GM12878 (cell line): ENCODE results near the gene CLDN4. TPM values are rescaled to one million over a fixed set of nuclear protein-coding genes. Genes with fewer than 3 reads are reported as not detected.

Experiments used
- ATAC-seq: fragments of 200-7000 bp; cut with Tn5 transposase; 3 replicates; pipeline ENCODE4 v1.9.1; 2020; ENCODE audit warnings: mild to moderate bottlenecking, moderate library complexity
- BruUV-seq: library from RNA; stranded (reverse); fragments of 400-500 nt; replicated peaks from 2 replicates; lab custom pipeline; 2021; lab: Mats Ljungman, UMichigan
- CTCF ChIA-PET: fragments of 300-600 bp; sonication (Branson Sonifier 250); formaldehyde crosslinking; extraction: SDS; loops from one replicate; lab custom pipeline; 2021; ENCODE audit warnings: inconsistent platforms; lab: Yijun Ruan, JAX
- POLR2A ChIA-PET: fragments of 350-600 bp; formaldehyde crosslinking; extraction: SDS; loops from one replicate; lab custom pipeline; 2021; ENCODE audit warnings: inconsistent platforms; lab: Charles Lee
- RAD21 ChIA-PET: fragments of 300-600 bp; sonication (Branson Sonifier 250); formaldehyde crosslinking; loops from one replicate; lab custom pipeline; 2023; ENCODE audit warnings: antibody characterized with exemption; ENCODE audit not compliant: unreplicated experiment; lab: Charles Lee
- SMC1A ChIA-PET: fragments of 300-600 bp; sonication (Branson Sonifier 250); formaldehyde crosslinking; loops from one replicate; lab custom pipeline; 2023; ENCODE audit not compliant: unreplicated experiment, uncharacterized antibody; lab: Charles Lee
- DNase-seq: peaks from one replicate; pipeline ENCODE4 v3.0.0-alpha.2; 2011; ENCODE audit warnings: low read depth, low spot score
- FAIRE-seq: peaks from 3 replicates; lab custom pipeline; 2011; peaks lifted over from hg19 to GRCh38; lab: Jason Lieb, UNC
- H2AFZ ChIP-seq: 2 replicates; pipeline ENCODE4 v1.6.0; 2011; ENCODE audit warnings: low read depth, low read length, control low read depth; ENCODE audit not compliant: control insufficient read depth
- H3K27ac ChIP-seq: 2 replicates; pipeline ENCODE4 v1.5.1; 2011; ENCODE audit warnings: control low read depth; ENCODE audit not compliant: control insufficient read depth, insufficient read depth
- H3K27me3 ChIP-seq, 2 experiments: replicated peaks in 1 of 2; 2 replicates each; pipeline versions ENCODE4 v1.6.0 to v1.6.1; 2011; ENCODE audit warnings: low read length in 1 of 2; ENCODE audit not compliant: control insufficient read depth in 2 of 2, insufficient read depth in 2 of 2
- H3K36me3 ChIP-seq, 2 experiments: 2 replicates each; pipeline ENCODE4 v1.5.1; 2011; ENCODE audit warnings: low read length in 1 of 2; ENCODE audit not compliant: control insufficient read depth in 2 of 2, insufficient read depth in 2 of 2
- H3K4me1 ChIP-seq: 2 replicates; pipeline ENCODE4 v1.6.1; 2011; ENCODE audit warnings: mild to moderate bottlenecking, low read length, moderate library complexity, mixed read lengths; ENCODE audit not compliant: control insufficient read depth, insufficient read depth
- H3K4me2 ChIP-seq: 2 replicates; pipeline ENCODE4 v1.6.0; 2011; ENCODE audit warnings: control low read depth; ENCODE audit not compliant: control insufficient read depth, insufficient read depth
- H3K4me3 ChIP-seq: fragments of 200-600 bp; sonication (generic); 2 replicates; pipeline ENCODE4 v1.5.1; 2016
- H3K79me2 ChIP-seq: 2 replicates; pipeline ENCODE4 v1.6.0; 2011; ENCODE audit warnings: low read length; ENCODE audit not compliant: control insufficient read depth, insufficient read depth
- H3K9ac ChIP-seq: 2 replicates; pipeline ENCODE4 v1.8.0; 2011; ENCODE audit warnings: low read length, control low read depth, mixed read lengths; ENCODE audit not compliant: control insufficient read depth, insufficient read depth
- H3K9me3 ChIP-seq: replicated peaks from 3 replicates; pipeline ENCODE4 v1.5.1; 2011; ENCODE audit warnings: mild to moderate bottlenecking, low read length; ENCODE audit not compliant: control insufficient read depth, insufficient read depth
- H4K20me1 ChIP-seq: 2 replicates; pipeline ENCODE4 v1.6.0; 2011; ENCODE audit not compliant: control insufficient read depth, insufficient read depth
- ASH2L ChIP-seq: fragments of 300-600, 200-600 bp; sonication (generic); IDR thresholded peaks from 2 replicates; pipeline ENCODE4 v1.6.1; 2017; ENCODE audit warnings: low read depth, mild to moderate bottlenecking, borderline replicate concordance
- BMI1 ChIP-seq: fragments of 450-650 bp; IDR thresholded peaks from 2 replicates; pipeline ENCODE4 v1.6.1; 2016; ENCODE audit warnings: mild to moderate bottlenecking, moderate library complexity, borderline replicate concordance
- CBFB ChIP-seq: IDR thresholded peaks from 2 replicates; pipeline ENCODE4 v1.6.1; 2016; ENCODE audit warnings: antibody characterized with exemption, low read depth
- CREB1 ChIP-seq: IDR thresholded peaks from 2 replicates; pipeline ENCODE4 v1.6.1; 2012; ENCODE audit warnings: low read depth, mild to moderate bottlenecking, inconsistent platforms
- POLR2AphosphoS2 ChIP-seq: IDR thresholded peaks from 2 replicates; pipeline ENCODE4 v1.6.1; 2011; ENCODE audit warnings: low read depth, mild to moderate bottlenecking, low read length, improper control_type of control experiment, moderate library complexity
- TAF1 ChIP-seq: IDR thresholded peaks from 2 replicates; pipeline ENCODE4 v1.6.1; 2011; ENCODE audit warnings: mild to moderate bottlenecking, low read depth, low read length, borderline replicate concordance
- WGBS: methylation state at CpG from one replicate; pipeline ENCODE4 v1.1.6; 2016; ENCODE audit warnings: low lambda C conversion rate; ENCODE audit not compliant: insufficient replicate concordance, insufficient coverage; ENCODE audit errors: missing lambda C conversion rate; 5-methylcytosine and 5-hydroxymethylcytosine counted together
- in situ Hi-C: fragments of 300-500 bp; cut with MboI; formaldehyde crosslinking; loops from 9 replicates; pipeline ENCODE4 v1.14.3; 2018; ENCODE audit warnings: mixed read lengths
- intact Hi-C: fragments of 100-400 bp; cut with micrococcal nuclease; formaldehyde crosslinking; loops from one replicate; pipeline ENCODE4 v1.14.2; 2022; ENCODE audit not compliant: unreplicated experiment
- polyA plus RNA-seq, 11 experiments: library from polyadenylated mRNA; depleted of rRNA in 4 of 11; unstranded in 6 of 11; stranded (reverse) in 5 of 11; fragments of >200 nt; fragmentation: Nextera tagmentation in 4 of 11; fragmentation: Illumina TruSeq in 1 of 11; extraction: Ambion mirVana in 4 of 11; extraction: Trizol in 1 of 11; gene quantifications; 1 replicate in 1 of 11; 2 replicates in 10 of 11; pipeline versions ENCODE4 v1.2.1 to v1.2.3, GENCODE V29; 2011 to 2016; ENCODE audit warnings: inconsistent platforms in 2 of 11, missing spikeins in 2 of 11, low read depth in 1 of 11
- total RNA-seq, 4 experiments: library from RNA; depleted of rRNA in 3 of 4; stranded (reverse); fragments of >200 nt in 3 of 4; fragmentation: Illumina TruSeq in 1 of 4; extraction: Trizol in 1 of 4; gene quantifications; 2 replicates each; pipeline versions ENCODE4 v1.2.1 to v1.2.3, GENCODE V29; 2013 to 2021
- TF ChIP-seq, protein P1 (sequence below): fragments of 450-650 bp; IDR thresholded peaks from 2 replicates; pipeline ENCODE4 v1.6.1; 2017; ENCODE audit warnings: borderline replicate concordance
- TF ChIP-seq, protein P2 (sequence below): IDR thresholded peaks from 2 replicates; pipeline ENCODE4 v1.6.1; 2012; ENCODE audit warnings: low read depth, low read length, improper control_type of control experiment

The CLDN4 gene
- total and polyA plus RNA-seq, 10 of the 15 experiments (the other 5 are each of a cell fraction or from before 2014, with no cell fraction given): 0.04 to 0.38 (median 0.06) TPM; not detected in 6

GRCh38 chr7:73823873-73824592 lies 6.8 kb upstream of the CLDN4 start:
- Histone ChIP-seq H4K20me1 (no peaks in the 10 kb centered on the region), H3K36me3 (no peaks in the 10 kb centered on the region), H3K27ac (no peak overlapping the region), H3K27me3 (peaks cover 0 to 3% of the 10 kb centered on the region in 2 experiments; a peak in 3 of 4 replicates), H3K4me1 (peaks cover 12% of the 10 kb centered on the region), H3K9me3 (no peaks in the 10 kb centered on the region), H3K9ac (no peak overlapping the region), H3K4me3 (no peak overlapping the region), H3K4me2 (no peak overlapping the region), H3K79me2 (no peaks in the 10 kb centered on the region), H2AFZ (no peak overlapping the region)
- CTCF ChIA-PET: interaction anchor here (1.3 kb wide), 1 partner anchor 31 kb away, joined by 7 read pairs; no protein-coding TSS in a partner anchor
- RAD21 ChIA-PET: no interaction called here
- WGBS: 29% methylated on average over 8 of the region's 11 CpGs
- SMC1A ChIA-PET: interaction anchor here (0.7 to 1.0 kb wide), 2 partner anchors 9 to 27 kb away, joined by 3 read pairs; no protein-coding TSS in a partner anchor
- in situ Hi-C loops (no loop called here), intact Hi-C loops (no loop called here)
- no peak for DNase-seq
- no peak for FAIRE-seq
- TF ChIP-seq CREB1: no peak
- BruUV-seq: no TSS peak
- ATAC-seq: no peak
- POLR2A ChIA-PET: no interaction called here

GRCh38 chr7:73824986-73825385 lies 5.8 kb upstream of the CLDN4 start:
- no peak overlapping the region for H3K4me2 ChIP-seq
- no TSS peak for BruUV-seq
- no peaks in the 10 kb centered on the region for H4K20me1 ChIP-seq
- intact Hi-C loops (no loop called here), in situ Hi-C loops (no loop called here)
- TF ChIP-seq ASH2L: no peak
- no peak for TF ChIP-seq POLR2AphosphoS2
- no peak for TF ChIP-seq BMI1
- TF ChIP-seq, protein P1, sequence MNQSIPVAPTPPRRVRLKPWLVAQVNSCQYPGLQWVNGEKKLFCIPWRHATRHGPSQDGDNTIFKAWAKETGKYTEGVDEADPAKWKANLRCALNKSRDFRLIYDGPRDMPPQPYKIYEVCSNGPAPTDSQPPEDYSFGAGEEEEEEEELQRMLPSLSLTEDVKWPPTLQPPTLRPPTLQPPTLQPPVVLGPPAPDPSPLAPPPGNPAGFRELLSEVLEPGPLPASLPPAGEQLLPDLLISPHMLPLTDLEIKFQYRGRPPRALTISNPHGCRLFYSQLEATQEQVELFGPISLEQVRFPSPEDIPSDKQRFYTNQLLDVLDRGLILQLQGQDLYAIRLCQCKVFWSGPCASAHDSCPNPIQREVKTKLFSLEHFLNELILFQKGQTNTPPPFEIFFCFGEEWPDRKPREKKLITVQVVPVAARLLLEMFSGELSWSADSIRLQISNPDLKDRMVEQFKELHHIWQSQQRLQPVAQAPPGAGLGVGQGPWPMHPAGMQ: no peak
- TF ChIP-seq TAF1: no peak
- no peak for TF ChIP-seq CBFB
- TF ChIP-seq, protein P2, sequence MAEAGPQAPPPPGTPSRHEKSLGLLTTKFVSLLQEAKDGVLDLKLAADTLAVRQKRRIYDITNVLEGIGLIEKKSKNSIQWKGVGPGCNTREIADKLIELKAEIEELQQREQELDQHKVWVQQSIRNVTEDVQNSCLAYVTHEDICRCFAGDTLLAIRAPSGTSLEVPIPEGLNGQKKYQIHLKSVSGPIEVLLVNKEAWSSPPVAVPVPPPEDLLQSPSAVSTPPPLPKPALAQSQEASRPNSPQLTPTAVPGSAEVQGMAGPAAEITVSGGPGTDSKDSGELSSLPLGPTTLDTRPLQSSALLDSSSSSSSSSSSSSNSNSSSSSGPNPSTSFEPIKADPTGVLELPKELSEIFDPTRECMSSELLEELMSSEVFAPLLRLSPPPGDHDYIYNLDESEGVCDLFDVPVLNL: no peak
- ChIA-PET RAD21 (no interaction called here), SMC1A (interaction anchor here (0.7 to 3.3 kb wide), 2 partner anchors 26 to 30 kb away, joined by 3 to 11 read pairs; no protein-coding TSS in a partner anchor), POLR2A (no interaction called here), CTCF (no interaction called here)
- no peak overlapping the region for H2AFZ ChIP-seq
- no peaks in the 10 kb centered on the region for H3K9me3 ChIP-seq
- no peaks in the 10 kb centered on the region for H3K36me3 ChIP-seq
- DNase-seq (no peak), FAIRE-seq (no peak), ATAC-seq (no peak)
- no peaks in the 10 kb centered on the region for H3K79me2 ChIP-seq
- H3K4me3 ChIP-seq: no peak overlapping the region
- no peak overlapping the region for H3K9ac ChIP-seq
- WGBS: 20% methylated on average over 9 of the region's 9 CpGs
- H3K27ac ChIP-seq: no peak overlapping the region
- peaks cover 0 to 3% of the 10 kb centered on the region in 2 experiments; a peak in 3 of 4 replicates for H3K27me3 ChIP-seq
- peaks cover 12% of the 10 kb centered on the region for H3K4me1 ChIP-seq
